ENCODE results near the gene TMEFF1.
"Not testable (repeated sequence)": the region's sequence is repeated elsewhere in the genome, so short reads cannot be mapped to it uniquely, and the experiment has no call there.

The TMEFF1 gene

DNA sequence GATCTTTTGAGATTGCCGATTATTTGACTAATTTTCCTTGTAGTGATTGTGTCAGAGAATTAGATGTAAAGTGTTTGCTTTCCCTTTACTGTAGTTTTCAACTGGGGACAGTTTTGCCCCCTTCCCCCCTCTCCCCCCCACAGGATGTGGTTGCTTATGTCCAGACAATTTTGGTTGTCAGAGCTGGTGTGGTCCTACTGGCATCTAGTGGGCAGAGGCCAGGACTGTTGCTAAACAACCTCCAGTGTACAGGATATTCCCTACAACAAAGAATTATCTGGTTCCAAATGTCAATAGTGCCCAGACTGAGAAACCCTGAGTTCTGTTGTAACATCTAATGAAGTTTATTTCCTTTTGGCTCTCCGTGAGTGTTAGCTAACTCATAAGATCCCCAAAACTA, 20.0 kb downstream of the TMEFF1 start:
- DNase-seq (ENCODE audit: low read depth) = no peak

DNA sequence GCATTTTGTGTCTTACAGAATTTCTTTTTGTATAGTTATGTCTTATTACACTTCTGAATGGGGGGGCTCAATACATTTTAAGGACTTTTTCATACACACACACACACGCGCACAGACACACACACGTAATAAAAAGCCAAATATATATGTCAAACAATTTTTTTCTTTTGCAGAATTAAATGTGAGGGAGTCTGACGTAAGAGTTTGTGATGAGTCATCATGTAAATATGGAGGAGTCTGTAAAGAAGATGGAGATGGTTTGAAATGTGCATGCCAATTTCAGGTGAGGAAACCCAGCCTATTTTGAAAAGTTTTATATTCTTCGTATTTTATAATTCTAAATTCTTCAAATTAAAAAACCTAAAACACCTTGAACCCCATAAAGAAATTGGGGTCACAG, 25.6 kb downstream of the TMEFF1 start:
- peak; percentile 17 for DNase-seq (ENCODE audit: low read depth)

DNA sequence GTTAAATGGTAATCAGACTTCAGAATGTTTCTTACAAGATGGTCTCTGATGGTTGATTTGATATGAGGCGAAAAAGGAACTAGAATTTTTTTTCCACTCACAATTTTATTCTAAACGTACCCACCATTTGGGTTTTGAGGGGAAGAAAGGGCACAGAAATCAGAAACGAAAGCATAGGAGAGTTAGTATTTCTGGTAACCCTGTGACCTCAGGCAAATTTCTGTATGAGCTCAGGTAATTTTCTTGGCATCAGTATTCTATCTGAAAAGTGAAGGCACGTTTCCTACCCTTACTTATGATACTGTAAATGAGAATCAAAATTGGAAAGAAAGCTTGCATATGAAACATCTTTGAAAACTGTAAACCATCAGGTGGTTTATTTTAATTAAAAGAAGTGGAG, 26.5 kb downstream of the TMEFF1 start:
- no peak for DNase-seq (ENCODE audit: low read depth)

DNA sequence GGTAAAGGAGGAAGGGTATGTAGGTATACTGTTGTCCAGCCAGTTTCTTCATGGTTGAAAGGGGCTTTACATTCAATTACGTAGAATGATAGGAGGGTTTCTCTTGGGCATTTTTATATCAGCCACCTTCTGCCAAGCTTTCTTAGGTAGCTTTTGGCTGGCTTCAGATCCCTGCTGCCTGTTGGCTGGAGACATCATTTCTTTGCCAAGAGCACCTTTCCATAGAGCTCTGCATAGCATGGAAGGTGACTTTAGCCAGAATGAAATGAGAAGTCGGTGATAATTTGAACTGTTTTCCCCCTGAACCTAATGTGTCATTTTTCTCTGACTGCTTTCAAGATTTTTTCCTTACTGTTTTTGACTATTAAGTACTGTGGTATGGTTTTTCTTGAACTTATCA, 26.9 kb downstream of the TMEFF1 start:
- no peak for DNase-seq (ENCODE audit: low read depth)

DNA sequence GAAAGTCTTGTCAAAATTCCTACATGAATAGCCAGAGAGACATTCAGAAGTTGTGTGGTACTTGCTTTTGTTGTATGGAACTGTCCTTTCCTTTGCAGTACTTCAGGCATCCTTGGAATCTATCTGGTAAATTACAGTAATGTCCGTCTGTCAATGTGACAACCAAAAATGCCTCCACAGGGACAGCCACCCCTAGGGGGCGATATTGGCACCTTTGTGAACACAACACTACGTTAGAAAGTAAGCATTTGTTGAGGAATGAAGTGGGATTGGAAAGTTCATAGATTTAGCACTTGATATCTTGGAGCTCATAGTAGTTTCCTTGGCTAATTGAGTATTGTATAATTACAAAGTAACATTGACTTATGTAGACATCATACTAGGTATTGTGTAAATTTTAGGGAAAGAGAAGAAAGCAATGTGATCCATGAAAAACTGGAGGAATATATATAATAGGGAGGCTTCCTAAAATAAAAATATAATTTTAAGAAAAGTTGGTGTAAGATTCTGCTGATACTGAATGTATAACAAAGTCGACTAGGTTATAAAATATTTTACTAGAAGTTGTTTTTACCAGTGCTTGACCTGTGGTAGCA, 32.7 kb downstream of the TMEFF1 start:
- DNase-seq (ENCODE audit: low read depth) = peak; percentile 51

DNA sequence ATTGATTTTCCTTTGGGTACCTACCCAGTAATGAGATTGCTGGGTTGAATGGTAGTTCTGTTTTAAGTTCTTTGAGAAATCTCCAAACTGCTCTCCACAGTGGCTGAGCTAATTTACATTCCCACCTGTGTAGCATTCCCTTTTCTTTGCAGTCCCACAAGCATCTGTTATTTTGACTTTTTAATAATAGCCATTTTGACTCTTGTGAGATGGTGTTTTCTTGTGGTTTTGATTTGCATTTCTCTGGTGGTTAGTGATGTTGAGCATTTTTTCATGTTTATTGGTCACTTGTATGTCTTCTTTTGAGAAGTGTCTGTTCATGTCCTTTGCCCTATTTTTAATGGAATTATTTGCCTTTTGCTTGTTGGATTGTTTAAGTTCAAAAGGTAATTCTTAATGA, 34.4 kb downstream of the TMEFF1 start:
- not testable (repeated sequence) for DNase-seq (ENCODE audit: low read depth)

DNA sequence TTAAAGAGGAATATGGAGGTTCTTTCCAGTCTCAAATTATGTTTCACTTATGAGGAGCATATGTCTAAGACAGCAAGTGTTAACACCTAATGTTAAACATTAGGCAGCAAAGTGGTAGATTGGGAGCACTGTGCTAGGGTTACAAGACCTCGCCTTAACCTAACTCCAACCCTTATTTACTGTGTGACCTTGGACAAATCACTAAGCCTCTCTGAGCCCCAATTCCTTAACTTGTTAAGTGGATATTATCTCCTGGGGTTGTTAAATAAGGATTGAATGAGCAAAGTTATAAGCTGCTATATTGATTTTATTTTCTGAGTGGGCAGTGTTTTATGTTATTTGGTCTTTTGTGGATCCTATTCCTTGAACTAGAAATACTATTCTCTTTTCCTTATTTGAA, 38.3 kb downstream of the TMEFF1 start:
- no peak for DNase-seq (ENCODE audit: low read depth)

DNA sequence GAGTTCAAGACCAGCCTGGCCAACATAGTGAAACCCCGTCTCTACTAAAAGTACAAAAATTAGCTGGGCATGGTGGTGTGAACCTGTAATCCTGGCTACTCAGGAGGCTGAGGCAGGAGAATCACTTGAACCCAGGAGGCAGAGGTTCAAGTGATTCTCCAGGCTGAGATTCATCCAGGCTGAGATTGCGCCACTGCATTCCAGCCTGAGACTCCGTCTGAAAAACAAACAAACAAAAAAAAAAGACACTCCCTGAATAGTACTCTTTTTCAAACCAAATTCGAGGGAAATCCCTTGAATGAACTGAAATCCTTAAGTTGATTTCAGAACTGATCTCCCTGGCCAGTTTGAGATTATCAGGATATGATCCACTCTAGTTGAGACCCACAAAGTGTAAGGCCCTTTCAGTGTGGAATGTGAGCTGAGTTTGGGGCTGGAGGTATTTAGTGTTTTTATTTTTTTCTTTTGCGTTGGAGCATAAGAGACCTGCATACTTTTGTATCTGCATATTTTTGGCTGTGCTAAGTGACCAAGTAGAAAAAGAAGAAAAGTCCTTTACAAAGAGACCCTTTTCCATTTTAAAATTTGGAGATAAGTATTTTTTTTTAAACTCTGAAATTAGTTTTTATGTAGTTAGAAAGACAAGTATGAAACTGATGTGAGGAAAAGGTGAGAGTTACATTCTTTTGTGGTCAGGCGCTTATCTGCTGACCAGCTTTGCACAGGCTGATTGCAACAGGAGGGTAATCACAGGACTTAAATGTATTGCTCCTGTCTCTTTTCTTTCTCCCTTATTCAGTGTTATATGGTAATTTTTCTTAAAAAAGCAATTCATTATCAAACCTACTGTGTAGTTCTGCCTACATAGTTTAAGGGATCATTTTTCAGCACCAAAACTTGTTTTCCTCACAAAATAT, 42.9 kb downstream of the TMEFF1 start:
- no peak for DNase-seq (ENCODE audit: low read depth)

DNA sequence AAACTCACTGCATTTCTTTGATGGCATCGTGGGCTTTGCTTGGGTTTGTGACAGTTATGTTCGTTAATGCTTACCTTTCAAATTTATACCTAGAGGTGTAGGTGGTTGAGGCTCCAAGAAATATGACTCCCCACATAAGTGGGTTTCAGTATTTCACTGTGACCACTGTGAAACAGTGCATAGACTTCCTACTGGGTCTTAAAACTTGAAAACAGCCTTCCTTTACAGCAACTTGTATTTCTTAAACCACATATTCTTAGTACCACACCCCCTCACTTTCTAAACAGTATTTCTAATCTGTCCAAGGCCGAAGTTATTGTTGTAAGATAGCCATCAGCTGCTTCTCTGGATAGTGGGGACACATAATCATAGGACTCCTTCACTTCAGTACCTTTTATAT, 48.3 kb downstream of the TMEFF1 start:
- DNase-seq (ENCODE audit: low read depth) = no peak

DNA sequence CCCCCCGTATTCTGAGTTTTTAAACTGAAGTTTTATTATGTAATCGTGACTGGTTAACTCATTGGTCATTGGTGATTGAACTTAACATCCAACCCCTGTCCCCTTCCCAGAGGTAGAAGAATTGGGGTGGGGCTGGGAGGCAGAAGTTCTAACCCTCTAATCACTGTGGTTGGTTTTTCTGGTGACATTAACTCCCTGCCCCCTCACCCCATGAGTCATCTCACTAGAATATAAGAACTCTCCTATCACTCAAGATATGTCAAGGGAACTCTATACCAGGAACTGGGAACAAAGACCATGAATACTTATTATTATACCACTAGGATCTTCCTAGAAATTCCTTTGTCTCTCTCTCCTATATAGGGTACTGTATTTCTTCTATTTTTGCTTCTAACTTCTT, 52.6 kb downstream of the TMEFF1 start:
- no peak for DNase-seq (ENCODE audit: low read depth)

DNA sequence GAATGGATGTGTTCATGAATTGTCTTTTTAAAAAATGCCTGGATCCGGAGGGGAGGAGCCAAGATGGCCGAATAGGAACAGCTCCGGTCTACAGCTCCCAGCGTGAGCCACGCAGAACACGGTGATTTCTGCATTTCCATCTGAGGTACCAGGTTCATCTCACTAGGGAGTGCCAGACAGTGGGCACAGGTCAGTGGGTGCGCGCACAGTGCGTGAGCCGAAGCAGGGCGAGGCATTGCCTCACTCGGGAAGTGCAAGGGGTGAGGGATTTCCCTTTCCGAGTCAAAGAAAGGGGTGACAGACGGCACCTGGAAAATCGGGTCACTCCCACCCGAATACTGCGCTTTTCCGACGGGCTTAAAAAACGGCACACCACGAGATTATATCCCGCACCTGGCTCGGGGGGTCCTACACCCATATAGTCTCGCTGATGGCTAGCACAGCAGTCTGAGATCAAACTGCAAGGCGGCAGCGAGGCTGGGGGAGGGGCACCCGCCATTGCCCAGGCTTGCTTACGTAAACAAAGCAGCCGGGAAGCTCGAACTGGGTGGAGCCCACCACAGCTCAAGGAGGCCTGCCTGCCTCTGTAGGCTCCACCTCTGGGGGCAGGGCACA, 54.3 kb downstream of the TMEFF1 start:
- not testable (repeated sequence) for DNase-seq (ENCODE audit: low read depth)

DNA sequence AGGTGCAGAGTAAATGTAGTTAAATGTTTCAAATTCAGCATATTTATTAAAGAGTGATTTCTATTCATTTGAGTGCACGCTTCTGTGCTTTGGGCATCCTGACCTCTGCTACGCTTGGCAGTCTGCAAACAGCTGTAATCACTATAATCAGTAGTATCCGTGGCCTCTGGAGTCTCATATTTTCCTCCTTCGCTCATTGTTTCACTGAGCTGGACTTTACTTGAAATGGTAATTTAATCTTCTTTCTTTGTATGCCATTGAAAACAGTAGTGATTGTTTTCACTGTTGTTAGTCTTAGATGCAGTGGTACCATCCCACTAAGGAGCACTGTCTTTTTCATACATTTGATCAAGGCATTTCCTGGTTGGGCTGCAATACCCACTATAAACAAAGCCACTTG, 61.5 kb downstream of the TMEFF1 start:
- DNase-seq (ENCODE audit: low read depth) = no peak

DNA sequence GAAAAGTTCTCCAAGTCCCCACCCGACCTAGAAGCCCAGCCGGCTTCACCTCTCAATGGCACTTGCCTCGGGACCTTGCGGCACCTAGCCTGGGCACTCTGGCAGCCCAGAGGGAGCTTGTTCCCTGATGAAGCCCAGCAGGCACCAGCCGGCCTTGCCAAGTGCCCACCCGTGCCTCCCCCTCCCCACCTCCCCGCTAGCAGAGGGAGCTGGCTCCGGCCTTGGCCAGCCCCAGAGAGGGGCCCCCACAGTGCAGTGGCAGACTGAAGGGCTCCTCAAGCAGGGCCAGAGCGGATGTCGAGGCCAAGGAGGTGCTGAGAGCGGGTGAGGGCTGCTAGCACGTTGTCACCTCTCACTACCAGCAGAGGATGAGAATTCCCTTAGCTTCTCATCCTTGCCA, 67.4 kb downstream of the TMEFF1 start:
- no peak for DNase-seq (ENCODE audit: low read depth)

DNA sequence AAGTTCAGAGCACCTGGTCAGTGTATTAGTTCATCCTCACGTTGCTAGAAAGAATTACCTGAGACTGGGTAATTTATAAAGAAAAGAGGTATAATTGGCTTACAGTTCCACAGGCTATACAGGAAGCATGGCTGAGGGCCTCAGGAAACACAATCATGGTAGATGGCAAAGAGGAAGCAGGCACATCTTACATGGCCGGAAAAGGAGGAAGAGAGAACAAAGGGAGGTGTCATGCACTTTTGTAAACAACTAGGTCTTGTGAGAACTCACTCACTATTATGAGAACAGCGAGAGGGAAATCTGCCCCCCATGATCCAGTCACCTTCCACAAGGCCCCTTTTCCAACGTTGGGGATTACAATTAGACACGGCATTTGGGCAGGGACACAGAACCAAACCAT, 76.1 kb downstream of the TMEFF1 start:
- DNase-seq (ENCODE audit: low read depth) = no peak

DNA sequence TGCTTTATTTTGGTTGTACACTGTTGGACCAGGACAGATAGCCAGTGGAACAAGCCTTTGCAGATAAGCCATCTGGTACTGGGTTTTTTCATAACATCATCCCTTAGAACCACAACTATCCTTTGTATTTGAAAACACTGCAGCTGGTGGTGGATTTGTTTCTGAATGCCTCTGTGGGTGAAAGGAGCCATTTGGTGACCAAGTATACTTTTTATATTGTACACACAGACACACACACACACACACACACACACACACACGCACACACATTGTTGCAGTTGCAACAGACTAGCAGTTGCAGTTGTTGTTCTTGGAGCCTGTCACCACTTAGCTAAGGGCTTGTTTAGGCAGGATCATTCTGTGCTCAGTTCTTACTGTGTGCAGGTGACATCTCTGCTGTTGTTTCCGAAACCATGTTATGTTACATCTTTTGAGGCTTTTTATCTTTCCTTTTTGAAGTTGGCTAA, 82.0 kb downstream of the TMEFF1 start:
- no peak for DNase-seq (ENCODE audit: low read depth)

DNA sequence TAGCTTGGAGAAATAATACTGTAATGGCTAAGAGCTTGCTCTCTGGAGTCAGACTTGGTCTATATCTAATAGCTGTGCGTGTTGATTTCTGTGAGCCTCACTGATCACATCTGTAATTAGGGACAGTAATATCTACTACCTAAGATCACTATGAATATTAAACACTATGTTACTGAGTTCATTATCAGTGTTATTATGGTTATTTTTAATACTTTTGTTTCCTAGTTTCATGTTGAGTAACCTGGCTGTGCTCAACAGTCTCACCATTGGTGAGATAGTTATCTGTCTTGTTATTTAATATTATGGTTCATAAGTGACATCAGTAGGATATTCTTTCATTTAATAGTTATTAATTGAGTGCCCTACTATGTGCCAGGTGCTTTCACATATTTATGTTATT, 82.5 kb downstream of the TMEFF1 start:
- no peak for DNase-seq (ENCODE audit: low read depth)

DNA sequence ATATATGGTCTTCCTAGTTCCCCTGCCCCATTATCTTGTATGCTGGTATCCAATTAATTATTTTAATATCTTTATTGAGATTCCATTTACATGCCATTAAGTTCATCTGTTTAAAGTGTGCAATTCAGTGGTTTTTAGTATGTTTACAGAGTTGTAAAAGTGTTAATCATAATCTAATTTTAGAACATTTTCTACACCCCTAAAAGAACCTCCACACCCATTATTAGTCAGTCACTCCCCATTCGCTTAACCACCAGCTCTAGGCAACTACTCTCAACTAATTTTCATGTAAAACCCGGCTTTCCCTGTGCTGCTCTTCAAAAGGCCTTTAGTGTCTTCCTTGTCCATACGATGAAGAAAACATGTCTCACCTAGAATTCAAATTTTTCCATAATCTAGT, 84.1 kb downstream of the TMEFF1 start:
- no peak for DNase-seq (ENCODE audit: low read depth)

DNA sequence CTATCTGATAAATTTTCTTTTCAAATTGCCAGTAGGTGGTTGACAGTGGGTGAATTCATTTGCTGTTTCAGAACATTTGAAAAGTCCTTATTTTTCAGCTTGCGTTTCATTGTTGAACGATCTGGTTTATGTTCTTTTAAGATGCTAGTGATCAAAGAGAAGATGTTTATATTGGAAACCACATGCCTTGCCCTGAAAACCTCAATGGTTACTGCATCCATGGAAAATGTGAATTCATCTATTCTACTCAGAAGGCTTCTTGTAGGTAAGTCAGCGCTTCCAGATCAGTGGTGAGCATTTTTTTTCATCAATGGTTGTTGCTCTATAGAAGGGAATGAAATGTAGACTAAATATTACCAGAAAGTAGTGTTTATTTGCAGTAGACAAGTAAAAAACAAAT, 88.3 kb downstream of the TMEFF1 start:
- no peak for DNase-seq (ENCODE audit: low read depth)

DNA sequence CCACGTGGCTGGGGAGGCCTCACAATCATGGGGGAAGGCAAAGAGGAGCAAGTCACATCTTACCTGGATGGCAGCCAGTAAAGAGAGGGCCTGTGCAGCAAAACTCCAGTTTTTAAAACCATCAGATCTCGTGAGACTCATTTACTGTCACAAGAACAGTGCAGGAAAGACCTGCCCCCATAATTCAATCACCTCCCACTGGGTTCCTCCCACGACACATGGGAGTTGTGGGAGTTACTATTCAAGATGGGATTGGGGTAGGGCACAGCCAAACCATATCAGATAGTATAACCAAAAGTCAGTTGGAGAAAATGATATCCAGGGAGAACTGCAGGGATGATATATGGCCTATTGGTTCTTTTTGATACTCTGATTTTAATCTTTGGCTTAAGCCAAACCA, 94.9 kb downstream of the TMEFF1 start:
- no peak for DNase-seq (ENCODE audit: low read depth)

DNA sequence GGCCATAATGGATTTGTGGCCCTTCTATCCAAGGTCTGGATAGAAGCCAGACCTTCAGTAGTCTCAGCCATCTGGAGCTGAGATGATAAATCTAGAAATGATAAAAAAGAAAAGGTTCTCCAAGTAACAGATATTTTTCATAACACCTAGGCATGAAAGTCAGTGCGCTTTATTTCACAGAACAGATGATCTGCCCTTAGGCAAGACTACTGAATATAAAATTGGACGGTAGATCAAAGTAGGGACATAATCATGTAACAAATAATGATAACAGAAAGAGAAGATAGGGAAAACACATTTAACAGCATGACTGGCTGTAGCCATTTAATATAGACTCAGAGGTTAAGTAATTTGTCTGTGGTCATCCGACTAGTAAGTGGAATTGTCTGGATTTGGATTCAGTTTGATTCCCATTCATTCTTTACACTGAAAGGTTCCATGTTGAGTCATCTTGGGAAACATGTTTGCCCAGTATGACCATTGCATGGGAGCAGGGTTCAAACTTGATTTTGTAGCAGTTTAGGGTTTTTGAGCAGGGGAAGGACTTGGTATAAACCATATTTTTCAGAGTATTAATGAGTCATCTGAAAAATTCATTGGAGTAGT, 100.8 kb downstream of the TMEFF1 start:
- DNase-seq (ENCODE audit: low read depth) = no peak

DNA sequence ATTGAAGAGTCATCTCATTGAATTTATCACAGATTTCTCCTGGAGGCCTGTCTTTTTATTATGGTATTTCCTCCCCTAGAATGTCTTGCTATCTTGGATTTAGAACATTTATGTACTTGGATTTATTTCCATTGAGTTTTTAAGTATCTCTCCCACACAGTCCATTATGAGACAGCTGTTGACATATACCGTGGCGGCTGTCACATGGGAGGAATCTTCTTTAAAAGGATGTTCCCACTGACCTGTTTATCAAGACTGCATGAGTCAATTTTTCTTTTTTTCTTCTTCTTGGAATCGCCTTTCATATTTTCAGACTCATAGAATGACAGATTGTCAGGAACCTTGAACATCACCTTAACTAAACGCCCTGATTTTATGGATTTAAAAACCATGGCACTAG, 102.1 kb downstream of the TMEFF1 start:
- DNase-seq (ENCODE audit: low read depth) = no peak

DNA sequence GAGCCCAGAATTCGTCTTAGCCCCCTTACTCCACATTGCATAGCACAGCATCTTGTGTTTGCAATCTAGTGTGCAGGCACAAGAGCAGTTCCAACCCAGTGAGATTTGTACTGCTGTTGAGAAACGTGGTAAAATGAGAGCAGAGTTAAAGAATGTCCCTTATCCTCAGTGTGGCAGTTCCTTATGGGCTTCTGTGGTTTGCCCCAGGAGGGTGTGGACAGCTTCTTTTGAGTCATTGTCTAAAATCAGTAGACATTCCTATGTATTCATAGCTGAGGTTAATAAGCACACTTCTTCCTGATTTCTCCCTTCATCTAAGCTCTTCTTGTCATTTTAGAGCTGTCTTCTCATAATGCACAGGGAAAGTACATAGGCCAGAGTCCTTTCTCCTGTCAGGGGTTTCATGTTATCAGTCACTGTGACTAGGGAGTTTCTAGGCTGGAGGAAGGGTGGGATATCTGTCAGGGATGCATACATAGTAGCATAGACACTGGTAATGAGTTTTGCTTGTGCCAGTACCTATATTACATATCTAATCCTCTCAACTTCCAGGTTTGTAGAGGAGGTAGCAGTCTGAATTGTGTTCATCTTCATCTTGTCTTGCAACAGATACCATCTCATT, 102.9 kb downstream of the TMEFF1 start:
- peak; percentile 49 for DNase-seq (ENCODE audit: low read depth)
